Astrocyte (in vitro differentiated cells and primary cell): ENCODE data around the gene DACT1.

Experiments used
- EZH2 ChIP-seq: IDR thresholded peaks from 2 replicates; pipeline ENCODE4 v1.6.1; 2012; ENCODE audit warnings: mild to moderate bottlenecking, low read length, inconsistent platforms; ENCODE audit not compliant: insufficient read depth
- TF ChIP-seq, protein P1 (sequence below): IDR thresholded peaks from 2 replicates; pipeline ENCODE4 v1.5.1; 2011; ENCODE audit warnings: low read depth, mild to moderate bottlenecking, inconsistent platforms, low read length, moderate library complexity; ENCODE audit not compliant: insufficient read depth

- TF ChIP-seq, protein P1, sequence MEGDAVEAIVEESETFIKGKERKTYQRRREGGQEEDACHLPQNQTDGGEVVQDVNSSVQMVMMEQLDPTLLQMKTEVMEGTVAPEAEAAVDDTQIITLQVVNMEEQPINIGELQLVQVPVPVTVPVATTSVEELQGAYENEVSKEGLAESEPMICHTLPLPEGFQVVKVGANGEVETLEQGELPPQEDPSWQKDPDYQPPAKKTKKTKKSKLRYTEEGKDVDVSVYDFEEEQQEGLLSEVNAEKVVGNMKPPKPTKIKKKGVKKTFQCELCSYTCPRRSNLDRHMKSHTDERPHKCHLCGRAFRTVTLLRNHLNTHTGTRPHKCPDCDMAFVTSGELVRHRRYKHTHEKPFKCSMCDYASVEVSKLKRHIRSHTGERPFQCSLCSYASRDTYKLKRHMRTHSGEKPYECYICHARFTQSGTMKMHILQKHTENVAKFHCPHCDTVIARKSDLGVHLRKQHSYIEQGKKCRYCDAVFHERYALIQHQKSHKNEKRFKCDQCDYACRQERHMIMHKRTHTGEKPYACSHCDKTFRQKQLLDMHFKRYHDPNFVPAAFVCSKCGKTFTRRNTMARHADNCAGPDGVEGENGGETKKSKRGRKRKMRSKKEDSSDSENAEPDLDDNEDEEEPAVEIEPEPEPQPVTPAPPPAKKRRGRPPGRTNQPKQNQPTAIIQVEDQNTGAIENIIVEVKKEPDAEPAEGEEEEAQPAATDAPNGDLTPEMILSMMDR: no peak
- no peak for TF ChIP-seq EZH2
Measured at GRCh38 chr14:58634406-58635090, 3.2 kb upstream of the DACT1 start.
